Mucosa of stomach (tissue), 1 donor: ENCODE measurements around the gene CCDC7.
"Not testable (repeated sequence)": the region's sequence is repeated elsewhere in the genome, so short reads cannot be mapped to it uniquely, and the experiment has no call there.

Experiments
- H3K27me3 ChIP-seq: one replicate; pipeline ENCODE4 v1.7.0; 2013; ENCODE audit warnings: mild to moderate bottlenecking, low read length; ENCODE audit not compliant: control insufficient read depth, insufficient read depth
- H3K36me3 ChIP-seq: one replicate; pipeline ENCODE4 v1.7.0; 2013; ENCODE audit warnings: low read length; ENCODE audit not compliant: control insufficient read depth, insufficient read depth
- H3K4me1 ChIP-seq: one replicate; pipeline ENCODE4 v1.7.0; 2013; ENCODE audit warnings: mild to moderate bottlenecking, low read length; ENCODE audit not compliant: control insufficient read depth, insufficient read depth
- H3K4me3 ChIP-seq: one replicate; pipeline ENCODE4 v1.7.0; 2013; ENCODE audit warnings: low read length
- H3K9ac ChIP-seq: one replicate; pipeline ENCODE4 v1.7.0; 2013; ENCODE audit warnings: mild to moderate bottlenecking, low read length, moderate library complexity
- H3K9me3 ChIP-seq: one replicate; pipeline ENCODE4 v1.7.0; 2013; ENCODE audit warnings: mild to moderate bottlenecking, low read length, moderate library complexity; ENCODE audit not compliant: control insufficient read depth
- donor health status: Pancreatic carcinoma.

Gene CCDC7

GRCh38 chr10:32445740-32446535 is at the start of gene CCDC7:
TSS of gene CCDC7 (plus strand) at chr10:32446140. CDS start at chr10:32451643, 5,503 bp downstream.
- H3K4me1 ChIP-seq: peaks cover 9% of the 10 kb centered on the region
- no peaks in the 10 kb centered on the region for H3K9me3 ChIP-seq
- no peaks in the 10 kb centered on the region for H3K36me3 ChIP-seq
- no peaks in the 10 kb centered on the region for H3K27me3 ChIP-seq
- peak within 1 kb of the TSS; percentile 97 for H3K9ac ChIP-seq
- peak within 1 kb of the TSS; percentile 94 for H3K4me3 ChIP-seq

GRCh38 chr10:32397163-32397562 is 48.8 kb upstream of the CCDC7 start:
- not testable (repeated sequence) for H3K9ac ChIP-seq, H3K36me3 ChIP-seq, H3K9me3 ChIP-seq, H3K4me3 ChIP-seq, H3K4me1 ChIP-seq, H3K27me3 ChIP-seq

GRCh38 chr10:32399720-32400119 is 46.2 kb upstream of the CCDC7 start:
- H3K36me3 ChIP-seq, H3K9ac ChIP-seq, H3K4me1 ChIP-seq, H3K9me3 ChIP-seq, H3K4me3 ChIP-seq, H3K27me3 ChIP-seq: not testable (repeated sequence)

- H3K4me1 ChIP-seq: no peaks in the 10 kb centered on the region
- no peaks in the 10 kb centered on the region for H3K9me3 ChIP-seq
- no peak overlapping the region for H3K9ac ChIP-seq
- H3K36me3 ChIP-seq: no peaks in the 10 kb centered on the region
- H3K27me3 ChIP-seq: no peaks in the 10 kb centered on the region
- H3K4me3 ChIP-seq: no peak overlapping the region
Measured at GRCh38 chr10:32400961-32401360, 45.0 kb upstream of the CCDC7 start.

- no peak overlapping the region for H3K4me3 ChIP-seq
- no peaks in the 10 kb centered on the region for H3K36me3 ChIP-seq
- no peak overlapping the region for H3K9ac ChIP-seq
- H3K27me3 ChIP-seq: no peaks in the 10 kb centered on the region
- no peaks in the 10 kb centered on the region for H3K9me3 ChIP-seq
- no peaks in the 10 kb centered on the region for H3K4me1 ChIP-seq
Measured at GRCh38 chr10:32402499-32402898, 43.4 kb upstream of the CCDC7 start.

- no peaks in the 10 kb centered on the region for H3K27me3 ChIP-seq
- H3K9ac ChIP-seq: no peak overlapping the region
- H3K4me1 ChIP-seq: no peaks in the 10 kb centered on the region
- no peak overlapping the region for H3K4me3 ChIP-seq
- no peaks in the 10 kb centered on the region for H3K36me3 ChIP-seq
- no peaks in the 10 kb centered on the region for H3K9me3 ChIP-seq
Measured at GRCh38 chr10:32403091-32403490, 42.8 kb upstream of the CCDC7 start.

- Histone ChIP-seq H3K27me3 (no peaks in the 10 kb centered on the region), H3K36me3 (no peaks in the 10 kb centered on the region), H3K9me3 (no peaks in the 10 kb centered on the region), H3K9ac (no peak overlapping the region), H3K4me3 (no peak overlapping the region), H3K4me1 (no peaks in the 10 kb centered on the region)
Measured at GRCh38 chr10:32408690-32409089, 37.2 kb upstream of the CCDC7 start.

GRCh38 chr10:32409741-32410140 is 36.2 kb upstream of the CCDC7 start:
- H3K27me3 ChIP-seq: no peaks in the 10 kb centered on the region
- H3K4me1 ChIP-seq: no peaks in the 10 kb centered on the region
- H3K4me3 ChIP-seq: no peak overlapping the region
- no peaks in the 10 kb centered on the region for H3K9me3 ChIP-seq
- H3K36me3 ChIP-seq: no peaks in the 10 kb centered on the region
- H3K9ac ChIP-seq: no peak overlapping the region

GRCh38 chr10:32410569-32410968 is 35.4 kb upstream of the CCDC7 start:
- no peaks in the 10 kb centered on the region for H3K9me3 ChIP-seq
- H3K9ac ChIP-seq: no peak overlapping the region
- no peaks in the 10 kb centered on the region for H3K36me3 ChIP-seq
- no peaks in the 10 kb centered on the region for H3K4me1 ChIP-seq
- no peaks in the 10 kb centered on the region for H3K27me3 ChIP-seq
- H3K4me3 ChIP-seq: no peak overlapping the region

GRCh38 chr10:32411797-32412498 is 34.0 kb upstream of the CCDC7 start:
- Histone ChIP-seq H3K9ac (no peak overlapping the region), H3K4me3 (no peak overlapping the region), H3K9me3 (no peaks in the 10 kb centered on the region), H3K27me3 (no peaks in the 10 kb centered on the region), H3K4me1 (no peaks in the 10 kb centered on the region), H3K36me3 (no peaks in the 10 kb centered on the region)

GRCh38 chr10:32412499-32412853 is 33.5 kb upstream of the CCDC7 start:
- Histone ChIP-seq H3K9me3 (no peaks in the 10 kb centered on the region), H3K4me1 (no peaks in the 10 kb centered on the region), H3K36me3 (no peaks in the 10 kb centered on the region), H3K9ac (no peak overlapping the region), H3K27me3 (no peaks in the 10 kb centered on the region), H3K4me3 (no peak overlapping the region)

- no peak overlapping the region for H3K9ac ChIP-seq
- H3K4me3 ChIP-seq: no peak overlapping the region
- H3K36me3 ChIP-seq: no peaks in the 10 kb centered on the region
- no peaks in the 10 kb centered on the region for H3K9me3 ChIP-seq
- no peaks in the 10 kb centered on the region for H3K27me3 ChIP-seq
- no peaks in the 10 kb centered on the region for H3K4me1 ChIP-seq
Measured at GRCh38 chr10:32413513-32413912, 32.4 kb upstream of the CCDC7 start.
